ENCODE results near the gene TRAF4. TPM values are rescaled to one million over a fixed set of nuclear protein-coding genes. Genes with fewer than 3 reads are reported as not detected.

The TRAF4 gene
- total RNA-seq, 1 experiment from 2014 or later = 227 TPM

DNA sequence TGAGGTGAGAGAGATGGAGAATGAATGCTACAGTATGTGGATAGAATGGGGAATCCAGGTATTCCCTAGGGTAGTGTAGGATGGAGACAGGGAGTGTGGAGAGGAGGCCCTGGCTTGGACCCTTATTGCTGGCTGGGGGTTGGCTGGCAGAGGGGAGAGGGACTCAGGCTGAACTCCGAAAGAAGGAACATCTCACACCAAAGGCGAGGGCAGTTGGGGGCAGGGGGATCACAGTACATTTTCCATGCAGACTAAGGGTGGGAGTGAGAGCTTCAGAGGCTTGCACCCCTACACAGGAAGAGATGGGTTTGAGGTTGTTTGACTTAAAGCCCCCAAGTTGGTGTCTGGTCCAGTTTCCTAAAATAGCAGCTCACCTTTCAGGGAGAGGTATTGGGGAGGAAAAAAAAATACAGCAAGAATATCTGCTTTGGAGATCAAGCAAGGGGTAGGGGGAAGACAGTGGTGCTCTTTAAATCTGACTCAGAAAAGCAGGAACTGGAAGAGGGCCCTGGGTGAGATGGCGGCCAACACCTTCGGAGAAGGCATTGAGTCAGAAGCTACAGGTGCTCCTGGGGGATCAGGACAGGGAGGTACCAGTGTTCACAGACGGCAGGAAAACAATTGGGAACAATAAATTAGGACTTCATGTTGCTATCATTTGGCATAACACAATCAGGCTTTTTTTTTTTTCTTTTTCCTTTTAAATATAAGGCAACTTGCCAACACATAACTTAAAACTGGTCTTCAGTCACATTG is 12.4 kb downstream of the TRAF4 start:
- Histone ChIP-seq H3K4me1 (ENCODE audit: insufficient read depth, low read length) (peaks cover 12% of the 10 kb centered on the region; the same call in 1 of the 2 replicates), H2AFZ (ENCODE audit: low read length) (no peak overlapping the region), H3K18ac (ENCODE audit: insufficient read length, low read depth, low read length) (no peak overlapping the region), H2BK20ac (ENCODE audit: low read depth, low read length, poor library complexity, severe bottlenecking) (no peak overlapping the region), H2BK120ac (ENCODE audit: low read depth, low read length, poor library complexity, severe bottlenecking) (no peak overlapping the region), H3K79me2 (ENCODE audit: insufficient read depth, low read length) (no peaks in the 10 kb centered on the region), H3K79me1 (ENCODE audit: insufficient read depth, low read depth, low read length, poor library complexity, severe bottlenecking) (no peaks in the 10 kb centered on the region), H3K4me2 (ENCODE audit: insufficient read depth, insufficient read length, low read length) (no peak overlapping the region), H2AK5ac (ENCODE audit: insufficient read length, low read length) (no peak overlapping the region), H3K9me3 (ENCODE audit: control insufficient read depth, low read depth, low read length) (no peaks in the 10 kb centered on the region), H3K23ac (ENCODE audit: insufficient read length, low read depth, low read length) (no peak overlapping the region), H3K27me3 (ENCODE audit: insufficient read depth, low read length) (no peaks in the 10 kb centered on the region), H3K56ac (ENCODE audit: insufficient read length, low read depth, low read length) (no peak overlapping the region), H2BK5ac (ENCODE audit: insufficient read length, low read length) (no peak overlapping the region), H2BK15ac (ENCODE audit: low read depth, low read length) (no peak overlapping the region), H4K20me1 (ENCODE audit: control insufficient read depth, insufficient read depth, insufficient read length) (no peaks in the 10 kb centered on the region), H2BK12ac (ENCODE audit: insufficient read length, low read depth, low read length) (no peak overlapping the region), H3K23me2 (ENCODE audit: insufficient read length, low read depth, low read length, poor library complexity, severe bottlenecking) (no peaks in the 10 kb centered on the region), H3K9ac (ENCODE audit: extremely low read depth, insufficient read length, low read length) (no peak overlapping the region), H3K4ac (ENCODE audit: low read depth, low read length) (no peak overlapping the region), H4K5ac (ENCODE audit: insufficient read length, low read depth, low read length) (no peak overlapping the region), H3K14ac (ENCODE audit: insufficient read depth, low read length) (no peak overlapping the region), H3K27ac (ENCODE audit: insufficient read length, low read depth, low read length) (no peak overlapping the region), H4K8ac (replicated peaks; ENCODE audit: insufficient read length, low read depth, low read length) (no peak overlapping the region), H3T11ph (ENCODE audit: low read length) (no peak overlapping the region), H4K91ac (ENCODE audit: insufficient read length, low read depth, low read length) (no peak overlapping the region)
- no CpG with 5 or more reads among the region's 5 CpGs for WGBS (ENCODE audit: extremely low coverage, insufficient read length, low lambda C conversion rate)
- TF ChIP-seq, protein P1, sequence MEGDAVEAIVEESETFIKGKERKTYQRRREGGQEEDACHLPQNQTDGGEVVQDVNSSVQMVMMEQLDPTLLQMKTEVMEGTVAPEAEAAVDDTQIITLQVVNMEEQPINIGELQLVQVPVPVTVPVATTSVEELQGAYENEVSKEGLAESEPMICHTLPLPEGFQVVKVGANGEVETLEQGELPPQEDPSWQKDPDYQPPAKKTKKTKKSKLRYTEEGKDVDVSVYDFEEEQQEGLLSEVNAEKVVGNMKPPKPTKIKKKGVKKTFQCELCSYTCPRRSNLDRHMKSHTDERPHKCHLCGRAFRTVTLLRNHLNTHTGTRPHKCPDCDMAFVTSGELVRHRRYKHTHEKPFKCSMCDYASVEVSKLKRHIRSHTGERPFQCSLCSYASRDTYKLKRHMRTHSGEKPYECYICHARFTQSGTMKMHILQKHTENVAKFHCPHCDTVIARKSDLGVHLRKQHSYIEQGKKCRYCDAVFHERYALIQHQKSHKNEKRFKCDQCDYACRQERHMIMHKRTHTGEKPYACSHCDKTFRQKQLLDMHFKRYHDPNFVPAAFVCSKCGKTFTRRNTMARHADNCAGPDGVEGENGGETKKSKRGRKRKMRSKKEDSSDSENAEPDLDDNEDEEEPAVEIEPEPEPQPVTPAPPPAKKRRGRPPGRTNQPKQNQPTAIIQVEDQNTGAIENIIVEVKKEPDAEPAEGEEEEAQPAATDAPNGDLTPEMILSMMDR (conservative IDR thresholded peaks at IDR 0.05) = no peak
- Mint-ChIP-seq H3K27ac (peak overlapping the region in 2 of 3 experiments; percentile 15 to 80; a peak in 2 of 7 replicates), H3K9me3 (no peaks in the 10 kb centered on the region), H3K4me1 (peaks cover 22 to 28% of the 10 kb centered on the region in 2 experiments), H3K4me3 (no peak overlapping the region), H3K36me3 (ENCODE audit: insufficient read depth in 1 of 3, low read depth in 3 of 3) (peaks cover 41 to 61% (median 47%) of the 10 kb centered on the region in 3 experiments), H3K27me3 (ENCODE audit: low read depth) (peaks cover 1% of the 10 kb centered on the region; the same call in 1 of the 2 replicates)
- DNase-seq = no peak
